NK-92 (cell line): ENCODE data around the gene ALMS1.
"Not testable (repeated sequence)": the region's sequence is repeated elsewhere in the genome, so short reads cannot be mapped to it uniquely, and the experiment has no call there.

Experiments used
- DNase-seq: peaks from one replicate; lab custom pipeline; 2025; ENCODE audit not compliant: unreplicated experiment; lab: John Stamatoyannopoulos, UW

The ALMS1 gene

DNA sequence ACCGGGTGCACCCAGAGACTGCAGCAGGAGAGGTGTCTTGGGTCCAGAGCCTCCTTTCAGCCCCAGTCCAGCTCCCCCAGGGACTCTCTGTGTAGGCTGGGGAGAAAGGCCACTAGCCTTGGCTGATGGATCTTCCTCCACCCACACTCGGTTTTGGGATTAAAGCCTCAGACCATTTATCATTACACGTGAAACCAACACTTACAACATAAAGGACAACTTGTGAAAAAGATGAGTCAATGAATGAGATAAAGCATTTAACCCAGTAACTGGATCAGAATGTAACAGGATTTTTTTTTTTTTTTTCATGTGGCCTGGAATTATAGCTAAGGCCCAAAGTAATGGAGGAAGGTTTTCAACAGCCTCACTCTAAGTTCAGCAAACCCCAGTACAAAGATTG is 224.5 kb downstream of the ALMS1 start:
- DNase-seq: no peak

DNA sequence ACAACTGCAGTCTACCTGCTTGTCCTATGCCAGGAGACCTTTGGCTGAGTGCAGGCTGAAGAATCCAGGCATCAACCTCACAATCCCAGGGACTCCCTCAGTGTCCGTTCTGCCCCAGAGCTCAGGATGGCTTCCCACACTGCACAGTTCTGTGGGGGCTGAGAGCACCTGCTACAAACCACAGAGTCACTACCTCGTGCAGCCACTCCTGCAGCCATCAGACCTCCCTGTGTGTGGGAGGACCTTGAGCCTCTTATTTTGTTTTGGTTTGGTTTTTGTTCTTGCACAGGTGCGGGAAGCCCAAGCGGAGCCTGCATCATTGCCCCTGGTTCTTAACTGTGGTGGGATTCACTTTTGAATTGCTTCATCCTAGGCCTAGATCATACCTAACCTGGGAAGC is 225.6 kb downstream of the ALMS1 start:
- DNase-seq: no peak

DNA sequence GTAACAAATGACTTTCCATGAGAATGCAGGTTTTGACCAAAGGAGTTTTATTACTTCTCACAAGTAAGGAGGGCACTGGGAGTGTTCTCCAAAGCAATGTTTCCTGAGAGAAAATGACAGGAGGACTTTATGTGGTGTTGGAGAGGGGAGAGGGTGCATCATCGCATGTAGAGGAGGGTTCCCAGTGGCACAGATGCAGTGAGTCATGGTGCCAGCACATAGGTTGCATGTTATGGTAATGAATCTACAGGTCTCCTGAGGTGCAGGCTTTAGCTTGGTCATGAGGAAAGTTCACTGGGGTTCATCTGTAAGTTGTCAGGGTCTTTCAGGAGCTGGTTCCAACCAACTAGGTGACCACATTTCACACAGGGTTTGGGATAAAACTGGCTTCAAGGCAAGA is 226.2 kb downstream of the ALMS1 start:
- DNase-seq: no peak

DNA sequence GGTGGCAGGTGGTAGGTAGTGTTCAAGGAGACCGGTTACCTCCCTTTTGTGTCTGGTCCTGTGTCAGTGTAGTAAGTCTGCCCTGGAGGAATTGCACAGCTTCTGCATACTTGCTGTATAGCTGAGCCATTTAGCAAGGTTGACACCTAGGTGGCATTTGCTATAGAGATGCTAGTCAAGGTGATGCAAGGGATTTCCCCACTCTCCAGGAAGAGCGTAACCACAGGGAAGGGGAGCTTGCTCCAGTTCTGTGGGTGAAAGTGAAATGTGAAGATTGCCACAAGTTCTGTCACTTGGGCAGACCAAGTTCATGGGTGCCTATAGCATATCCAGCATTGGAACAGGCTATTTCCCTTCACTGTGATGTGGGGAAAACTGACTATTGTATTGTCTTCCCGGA is 228.5 kb downstream of the ALMS1 start:
- DNase-seq: no peak

DNA sequence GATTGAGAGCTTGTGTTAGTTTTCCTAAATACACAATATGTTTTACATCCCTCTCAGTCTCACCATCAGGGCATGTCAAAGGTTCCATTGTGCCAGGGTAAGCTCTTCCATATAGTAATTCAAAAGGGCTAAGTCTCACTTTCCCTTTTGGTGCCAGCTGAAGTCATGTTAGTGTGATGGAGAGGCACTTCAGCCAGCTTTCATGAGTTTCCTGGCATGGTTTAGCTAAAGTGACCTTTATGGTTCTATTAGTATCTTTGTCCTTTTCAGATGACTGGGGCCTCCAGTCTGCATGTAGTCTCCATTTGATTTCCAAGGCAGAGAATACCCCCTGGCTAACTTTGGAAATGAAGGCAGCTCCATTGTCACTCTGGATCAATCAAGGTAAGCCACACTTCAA is 229.4 kb downstream of the ALMS1 start:
- no peak for DNase-seq

DNA sequence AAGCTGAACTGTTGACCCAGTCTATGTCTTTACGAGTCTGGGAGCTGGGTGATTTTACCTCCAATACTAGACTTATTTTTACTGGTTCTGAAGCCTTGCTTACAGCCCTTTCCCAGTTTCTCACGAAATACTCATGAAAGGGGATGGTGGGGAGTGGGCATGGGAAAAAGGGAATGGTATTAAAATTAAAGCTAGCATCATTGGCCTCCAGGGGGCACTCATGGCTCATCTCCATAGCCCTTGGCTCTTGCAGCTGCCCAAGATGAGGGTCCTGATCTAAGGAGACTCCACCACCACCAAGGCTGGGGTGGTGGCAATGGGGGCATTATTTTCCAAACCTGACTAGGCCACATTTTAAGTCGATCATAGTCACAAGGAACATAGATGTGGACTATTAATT is 234.3 kb downstream of the ALMS1 start:
- DNase-seq: not testable (repeated sequence)

DNA sequence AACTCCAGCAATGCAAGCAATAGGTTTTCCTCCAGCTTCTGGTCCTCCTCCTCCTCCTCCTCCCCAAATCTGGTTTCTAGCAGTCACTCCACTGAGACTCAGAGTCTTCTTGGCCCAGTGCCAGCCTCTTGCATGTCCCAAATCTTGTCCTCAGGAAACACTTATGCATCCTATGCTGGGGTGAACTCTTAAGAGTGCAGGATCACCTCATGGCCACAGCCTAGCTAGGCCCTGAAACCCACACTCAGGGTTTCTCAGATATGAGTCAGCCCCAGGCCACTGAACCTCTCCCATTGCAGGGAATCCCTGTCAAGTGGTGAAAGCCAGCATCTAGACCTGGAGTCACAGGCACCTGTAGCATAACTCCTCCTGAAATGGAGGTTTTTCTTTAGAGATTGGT is 238.4 kb downstream of the ALMS1 start:
- not testable (repeated sequence) for DNase-seq

DNA sequence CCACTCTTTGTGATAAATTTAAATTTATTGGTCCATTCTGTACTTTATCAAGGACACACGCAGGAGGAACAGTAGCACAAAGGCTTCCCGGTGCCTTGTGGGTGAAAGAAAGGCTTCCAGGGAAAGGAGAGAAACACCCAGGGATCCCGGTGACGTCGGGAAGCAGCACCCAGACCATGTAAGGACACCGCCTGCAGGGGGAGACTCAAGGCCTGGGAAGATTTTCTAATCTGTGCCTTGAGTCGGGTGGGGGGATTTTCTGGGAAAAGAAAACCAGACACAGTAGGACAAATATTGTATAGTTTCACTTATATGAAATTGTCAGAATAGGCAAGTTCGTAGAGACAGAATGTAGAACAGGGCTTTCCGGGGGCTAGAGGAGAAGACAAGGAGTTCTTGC is 239.0 kb downstream of the ALMS1 start:
- not testable (repeated sequence) for DNase-seq

DNA sequence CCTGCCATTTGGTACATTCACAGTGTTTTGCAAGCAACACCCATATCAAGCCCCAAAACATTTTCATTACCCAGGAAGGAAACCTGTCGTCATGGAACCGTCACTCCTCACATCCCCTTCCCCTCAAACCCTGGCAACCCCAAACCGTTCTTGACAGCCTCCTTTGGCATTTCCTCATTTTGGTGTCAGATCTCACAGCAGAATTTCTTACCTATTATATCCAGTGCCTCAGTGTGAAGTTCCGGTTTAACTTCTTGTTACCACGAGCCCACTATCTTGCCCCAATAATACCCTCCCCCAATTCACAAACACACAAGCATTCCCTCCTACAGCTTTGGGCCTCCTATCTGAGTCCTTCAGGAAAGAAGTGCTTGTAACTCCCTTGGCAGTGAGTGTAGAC is 240.6 kb downstream of the ALMS1 start:
- DNase-seq: not testable (repeated sequence)

DNA sequence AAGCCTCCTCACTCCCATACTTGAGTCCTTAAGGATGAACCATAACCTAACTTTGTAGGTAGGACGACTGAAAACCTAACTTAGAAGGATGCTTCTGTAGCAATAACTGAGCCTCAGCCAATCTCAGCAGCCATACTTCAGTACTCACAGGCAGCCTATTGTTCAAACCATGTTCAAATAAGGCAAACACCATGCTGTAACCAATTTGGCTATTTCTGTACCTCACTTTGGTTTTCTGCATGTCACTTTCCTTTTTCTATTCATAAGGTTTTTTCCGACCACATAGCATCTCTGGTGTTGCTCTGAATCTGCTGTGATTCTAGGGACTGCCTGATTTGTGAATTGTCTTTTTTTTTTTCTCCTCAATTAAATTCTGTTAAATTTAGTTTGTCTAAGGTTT is 242.9 kb downstream of the ALMS1 start:
- not testable (repeated sequence) for DNase-seq

DNA sequence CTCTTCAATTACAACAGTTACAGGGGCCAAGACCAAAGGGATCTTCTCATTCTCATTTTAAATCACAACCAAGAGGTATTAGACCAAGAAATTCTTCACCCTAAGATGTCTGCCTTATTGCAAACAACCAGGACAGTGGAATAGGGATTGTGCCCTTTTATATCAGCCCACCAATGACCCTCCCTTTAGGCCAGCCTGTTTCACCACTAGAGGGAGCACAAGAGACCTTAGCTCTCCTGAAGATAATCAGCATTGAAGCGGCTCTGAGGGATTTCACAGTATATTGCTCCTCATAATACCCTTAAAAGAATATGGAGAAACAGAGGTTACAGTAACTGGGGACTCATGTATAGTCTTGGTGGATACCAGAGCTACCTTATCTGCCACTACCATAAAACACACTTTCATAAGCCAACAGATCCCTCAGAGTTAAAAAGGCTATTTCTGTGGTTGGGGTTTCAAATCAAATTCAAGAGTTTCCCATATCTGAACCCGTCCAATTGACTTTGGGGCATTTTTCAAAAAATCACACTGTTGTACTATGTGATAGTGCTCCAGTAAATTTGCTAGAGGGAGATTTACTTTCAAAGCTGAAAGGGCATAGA is 245.1 kb downstream of the ALMS1 start:
- not testable (repeated sequence) for DNase-seq

DNA sequence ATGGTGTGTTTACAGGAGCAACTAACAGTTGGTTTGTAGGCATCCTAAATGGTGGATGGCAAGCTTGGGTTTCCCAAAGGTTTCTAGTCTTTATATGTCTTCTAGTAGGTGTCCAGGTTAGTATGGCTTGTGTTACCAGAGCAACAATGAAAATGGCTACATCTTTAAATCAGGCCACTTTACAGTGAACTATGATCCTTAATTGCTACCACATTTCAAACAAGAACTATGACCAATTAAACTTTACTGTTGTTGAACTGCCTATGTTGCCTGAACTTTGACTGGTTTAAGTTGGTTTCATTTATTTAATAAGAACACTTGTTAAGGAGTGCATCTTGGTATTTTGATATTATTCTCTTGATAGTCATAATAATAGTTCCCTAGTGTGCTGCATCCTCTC is 251.3 kb downstream of the ALMS1 start:
- not testable (repeated sequence) for DNase-seq

DNA sequence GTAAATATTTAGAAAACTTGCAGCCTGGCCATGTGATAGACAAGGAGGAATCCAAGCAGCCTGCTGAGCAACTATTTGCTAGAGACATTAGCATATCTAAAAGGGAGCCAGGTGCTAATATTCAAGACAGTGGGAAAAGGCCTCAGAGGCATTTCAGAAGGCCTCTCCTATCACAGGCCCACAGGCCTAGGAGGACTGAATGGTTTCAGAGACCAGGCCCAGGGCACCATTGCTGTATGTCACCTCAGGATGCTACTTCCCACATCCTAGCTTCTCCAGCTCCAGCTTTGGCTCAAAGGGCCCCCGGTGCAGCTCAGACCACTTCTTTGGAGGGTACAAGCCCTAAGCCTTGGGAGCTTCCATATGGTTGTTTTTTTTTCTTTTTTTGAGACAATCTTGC is 252.8 kb downstream of the ALMS1 start:
- DNase-seq: no peak

DNA sequence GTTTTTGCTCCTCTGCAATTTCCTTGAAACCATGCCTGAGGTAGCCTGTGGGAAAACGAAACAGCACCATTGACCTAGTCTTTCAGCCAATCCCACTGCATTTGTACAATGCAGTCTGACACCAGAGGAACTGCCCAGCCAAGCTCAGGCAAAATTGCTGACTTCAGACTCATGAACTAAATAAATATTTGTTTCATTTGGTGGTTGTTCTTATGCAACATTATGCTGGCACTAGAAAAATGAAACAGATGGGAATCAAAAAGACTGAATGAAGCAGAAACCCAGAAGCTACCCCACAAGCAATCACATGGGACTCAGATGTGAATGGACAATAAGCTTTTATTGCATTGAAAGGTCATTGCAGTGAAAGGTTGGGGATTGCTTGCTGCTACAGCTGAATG is 254.9 kb downstream of the ALMS1 start:
- no peak for DNase-seq

DNA sequence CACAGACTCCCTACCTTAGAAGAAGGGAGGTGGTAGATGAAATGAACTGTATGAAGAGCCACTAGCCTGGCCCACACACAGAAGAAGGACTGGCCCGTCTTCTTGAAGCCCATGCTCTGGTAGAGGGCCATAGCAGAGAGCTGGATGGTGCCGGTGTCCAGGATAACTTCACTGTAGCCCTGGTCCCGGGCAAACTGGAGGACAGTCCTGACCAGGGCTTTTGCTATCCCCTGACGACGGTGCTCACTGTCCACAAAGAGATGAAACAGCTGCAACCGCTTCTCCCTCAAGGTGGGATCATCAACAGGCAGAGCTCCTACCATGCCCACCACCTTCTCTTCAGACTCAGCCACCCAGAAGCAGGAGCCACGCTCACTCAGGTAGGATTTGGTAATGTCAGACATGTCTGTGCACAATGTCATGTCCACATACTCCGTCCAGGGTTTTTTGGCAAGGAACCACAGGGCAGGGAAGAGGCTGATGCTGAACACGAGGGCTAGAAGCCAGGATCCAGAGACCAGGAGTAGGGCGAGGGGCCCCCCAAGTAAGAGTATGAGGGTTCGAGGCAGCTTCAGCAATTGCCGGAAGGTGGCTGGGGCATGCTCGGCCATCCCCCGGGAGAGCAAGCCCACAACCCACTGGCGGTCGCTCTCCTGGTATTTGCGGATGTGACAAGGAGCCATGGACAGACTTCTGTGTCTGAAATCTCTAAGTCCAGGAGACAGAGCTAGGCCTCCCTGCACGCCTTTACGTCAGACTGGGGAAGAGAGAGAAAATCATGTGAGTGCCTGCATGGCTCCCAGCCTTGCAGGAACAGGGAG is 255.5 kb downstream of the ALMS1 start:
- no peak for DNase-seq

DNA sequence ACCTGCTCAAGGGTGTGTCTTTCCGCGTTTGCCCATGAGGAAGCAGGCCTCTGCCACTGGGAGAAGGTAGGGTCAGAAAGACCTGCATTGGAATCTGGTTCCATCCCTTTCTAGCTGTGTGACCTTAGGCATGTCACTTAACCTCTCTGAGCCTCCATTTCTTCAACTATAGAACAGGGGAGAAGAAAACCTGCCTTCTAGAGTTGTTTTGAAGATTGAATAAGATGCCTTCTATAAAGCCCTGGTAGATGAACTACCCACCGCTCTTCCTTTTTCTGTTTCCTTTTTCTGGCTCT is 256.1 kb downstream of the ALMS1 start:
- no peak for DNase-seq

DNA sequence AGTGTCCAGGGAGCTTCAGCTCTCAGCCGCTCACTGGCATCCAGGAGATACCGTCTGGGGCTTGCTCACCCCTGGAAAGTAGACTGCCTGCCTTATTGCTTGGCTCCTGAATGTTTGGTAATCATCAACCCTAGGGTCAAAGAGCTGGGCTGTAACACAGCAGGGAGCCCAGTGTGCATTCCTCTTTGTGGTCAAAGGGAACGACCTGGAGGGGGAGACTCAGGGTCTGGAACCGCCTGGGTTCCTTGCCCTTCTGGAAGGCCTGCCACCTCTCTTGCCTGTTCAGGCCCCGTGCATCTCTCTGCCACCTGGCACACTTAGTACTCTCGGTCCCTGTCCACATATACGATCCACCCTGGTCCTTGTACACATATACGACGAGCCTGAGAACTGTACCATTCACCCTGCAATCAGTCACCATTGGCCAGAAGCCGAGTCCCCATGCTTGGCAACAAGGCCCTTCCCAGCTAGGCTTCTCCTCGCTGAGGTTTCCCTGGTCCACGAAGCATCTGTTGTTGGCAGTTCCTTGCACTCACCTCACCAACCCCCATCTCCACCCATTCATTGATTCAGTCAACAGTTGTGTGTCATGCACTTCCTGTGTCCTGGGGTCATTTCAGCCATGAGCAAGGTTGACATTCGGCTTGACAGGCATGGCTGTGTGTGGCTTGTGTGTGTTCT is 256.8 kb downstream of the ALMS1 start, which contains the start of gene NAT8:
Gene NAT8 (minus strand): TSS at position 85 of the 681 bp plus-strand sequence. CDS start 794 bp downstream, outside the sequence.
- DNase-seq: no peak

DNA sequence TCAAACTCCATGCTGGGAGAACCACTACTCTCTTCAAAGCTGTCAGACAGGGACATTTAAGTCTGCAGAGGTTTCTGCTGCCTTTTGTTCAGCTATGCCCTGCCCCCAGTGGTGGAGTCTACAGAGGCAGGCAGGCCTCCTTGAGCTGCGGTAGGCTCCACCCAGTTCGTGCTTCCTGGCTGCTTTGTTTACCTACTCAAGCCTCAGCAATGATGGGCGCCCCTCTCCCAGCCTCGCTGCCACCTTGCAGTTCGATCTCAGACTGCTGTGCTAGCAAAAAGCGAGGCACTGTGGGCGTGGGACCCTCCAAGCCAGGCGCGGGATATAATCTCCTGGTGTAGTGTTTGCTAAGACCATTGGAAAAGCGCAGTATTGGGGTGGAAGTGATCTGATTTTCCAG is 262.1 kb downstream of the ALMS1 start:
- DNase-seq: not testable (repeated sequence)

DNA sequence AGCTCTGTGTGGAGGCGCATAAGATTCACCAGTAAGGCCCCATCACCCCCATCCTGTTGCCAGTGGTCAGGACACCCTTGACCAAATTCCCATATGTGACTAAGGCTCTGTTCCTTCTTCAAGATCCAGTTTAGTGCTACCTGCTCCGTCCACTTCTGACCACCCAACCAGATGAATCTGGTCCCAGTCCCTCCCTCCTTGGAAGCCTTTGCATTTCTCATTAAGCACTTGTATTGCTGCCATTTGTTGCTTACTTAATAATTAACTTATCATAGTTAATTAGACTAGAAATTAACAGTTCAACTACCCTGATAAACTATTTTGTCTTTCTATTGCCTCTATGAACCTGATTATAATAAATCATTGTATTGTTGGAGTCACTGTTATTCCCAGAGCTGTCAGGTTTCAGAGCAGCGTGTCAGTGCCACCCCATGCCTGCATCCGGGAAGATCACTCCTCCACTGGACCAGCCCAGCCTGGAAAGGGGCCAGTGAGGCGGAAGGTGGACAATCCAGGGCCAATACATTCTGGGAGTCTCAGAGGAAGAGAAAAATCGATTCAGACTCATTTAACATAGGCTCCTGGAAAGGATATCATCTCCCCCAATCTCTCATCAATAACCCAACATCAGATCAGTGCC is 266.1 kb downstream of the ALMS1 start:
- no peak for DNase-seq

DNA sequence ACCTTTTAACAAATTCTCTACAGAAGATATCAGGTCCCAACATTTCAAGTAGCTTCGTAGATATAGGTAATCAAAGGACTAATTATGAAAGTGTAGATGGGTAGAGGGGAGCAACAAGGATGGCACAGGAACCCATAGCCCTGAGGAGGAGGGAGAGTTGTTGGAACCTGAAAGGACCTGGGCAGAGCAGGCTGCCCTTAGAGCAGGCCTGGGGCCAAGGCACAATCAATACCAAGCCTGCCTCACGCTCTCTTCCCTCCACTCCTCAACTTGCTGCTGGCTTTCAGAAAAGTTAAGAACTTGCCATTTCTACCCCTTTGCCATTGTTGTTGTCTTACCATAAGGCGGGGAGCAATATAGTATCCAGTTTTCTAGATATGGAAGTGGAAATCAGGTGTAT is 266.7 kb downstream of the ALMS1 start:
- DNase-seq: no peak

DNA sequence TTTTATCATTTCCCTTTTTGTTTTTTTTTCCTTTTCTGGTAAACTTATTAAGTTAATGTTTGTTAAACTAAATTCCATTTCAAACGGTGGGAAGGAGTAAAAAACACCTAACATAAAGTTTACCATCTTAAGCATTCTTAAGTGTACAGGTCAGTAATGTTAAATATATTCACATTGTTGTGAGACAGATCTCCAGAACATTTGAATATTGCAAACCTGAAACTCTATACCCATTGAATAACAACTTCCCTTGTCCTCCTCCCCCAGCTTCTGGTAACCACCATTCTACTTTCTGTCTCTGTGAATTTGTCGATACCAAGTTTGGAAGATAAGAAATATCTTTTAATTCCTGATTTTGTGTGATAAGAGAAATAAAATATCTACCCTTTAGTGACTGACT is 268.5 kb downstream of the ALMS1 start:
- no peak for DNase-seq
